Measurements from ENCODE around the gene ADM.

- TF ChIP-seq CTCF (conservative IDR thresholded peaks at IDR 0.05; ENCODE audit: low read length) (no peak), EZH2phosphoT487 (IDR thresholded peaks at IDR 0.05; ENCODE audit: borderline replicate concordance, low read depth, low read length) (no peak)
Measured at GRCh38 chr11:10333490-10333889, 28.6 kb downstream of the ADM start.

Data from OCI-LY7 (cell line).